Measurements from ENCODE around the gene LARGE1.

The LARGE1 gene

GRCh38 chr22:33691057-33691630 is 229.1 kb downstream of the LARGE1 start:
- DNase-seq = no peak
- Histone ChIP-seq H3K27me3 (no peaks in the 10 kb centered on the region), H3K4me3 (ENCODE audit: low read depth, low read length) (no peak overlapping the region), H3K36me3 (no peaks in the 10 kb centered on the region), H3K4me1 (no peaks in the 10 kb centered on the region), H3K9me3 (no peaks in the 10 kb centered on the region)
- TF ChIP-seq, protein P1, sequence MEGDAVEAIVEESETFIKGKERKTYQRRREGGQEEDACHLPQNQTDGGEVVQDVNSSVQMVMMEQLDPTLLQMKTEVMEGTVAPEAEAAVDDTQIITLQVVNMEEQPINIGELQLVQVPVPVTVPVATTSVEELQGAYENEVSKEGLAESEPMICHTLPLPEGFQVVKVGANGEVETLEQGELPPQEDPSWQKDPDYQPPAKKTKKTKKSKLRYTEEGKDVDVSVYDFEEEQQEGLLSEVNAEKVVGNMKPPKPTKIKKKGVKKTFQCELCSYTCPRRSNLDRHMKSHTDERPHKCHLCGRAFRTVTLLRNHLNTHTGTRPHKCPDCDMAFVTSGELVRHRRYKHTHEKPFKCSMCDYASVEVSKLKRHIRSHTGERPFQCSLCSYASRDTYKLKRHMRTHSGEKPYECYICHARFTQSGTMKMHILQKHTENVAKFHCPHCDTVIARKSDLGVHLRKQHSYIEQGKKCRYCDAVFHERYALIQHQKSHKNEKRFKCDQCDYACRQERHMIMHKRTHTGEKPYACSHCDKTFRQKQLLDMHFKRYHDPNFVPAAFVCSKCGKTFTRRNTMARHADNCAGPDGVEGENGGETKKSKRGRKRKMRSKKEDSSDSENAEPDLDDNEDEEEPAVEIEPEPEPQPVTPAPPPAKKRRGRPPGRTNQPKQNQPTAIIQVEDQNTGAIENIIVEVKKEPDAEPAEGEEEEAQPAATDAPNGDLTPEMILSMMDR (IDR thresholded peaks at IDR 0.05; ENCODE audit: low read depth, low read length) = no peak

- Histone ChIP-seq H3K27me3 (no peaks in the 10 kb centered on the region), H3K4me1 (no peaks in the 10 kb centered on the region), H3K4me3 (ENCODE audit: low read depth, low read length) (no peak overlapping the region), H3K9me3 (no peaks in the 10 kb centered on the region), H3K36me3 (no peaks in the 10 kb centered on the region)
- TF ChIP-seq, protein P1 (IDR thresholded peaks at IDR 0.05; ENCODE audit: low read depth, low read length) = no peak
- no peak for DNase-seq
Observed at GRCh38 chr22:33688903-33689302, 231.4 kb downstream of the LARGE1 start.

GRCh38 chr22:33687464-33687863 is 232.8 kb downstream of the LARGE1 start:
- no peaks in the 10 kb centered on the region for H3K36me3 ChIP-seq
- TF ChIP-seq, protein P1 (IDR thresholded peaks at IDR 0.05; ENCODE audit: low read depth, low read length) = no peak
- H3K27me3 ChIP-seq = no peaks in the 10 kb centered on the region
- DNase-seq = no peak
- no peaks in the 10 kb centered on the region for H3K9me3 ChIP-seq
- no peak overlapping the region for H3K4me3 ChIP-seq (ENCODE audit: low read depth, low read length)
- no peaks in the 10 kb centered on the region for H3K4me1 ChIP-seq

- no peaks in the 10 kb centered on the region; the same call in 1 of the 2 replicates for H3K9me3 ChIP-seq
- no peak overlapping the region for H3K4me3 ChIP-seq (ENCODE audit: low read depth, low read length)
- no peak for DNase-seq
- no peaks in the 10 kb centered on the region for H3K27me3 ChIP-seq
- TF ChIP-seq, protein P1 (IDR thresholded peaks at IDR 0.05; ENCODE audit: low read depth, low read length) = no peak
- H3K36me3 ChIP-seq = no peaks in the 10 kb centered on the region
- H3K4me1 ChIP-seq = no peaks in the 10 kb centered on the region
Observed at GRCh38 chr22:33684087-33684486, 236.2 kb downstream of the LARGE1 start.

- Histone ChIP-seq H3K4me3 (ENCODE audit: low read depth, low read length) (no peak overlapping the region), H3K4me1 (no peaks in the 10 kb centered on the region), H3K27me3 (no peaks in the 10 kb centered on the region), H3K9me3 (no peaks in the 10 kb centered on the region; the same call in 1 of the 2 replicates), H3K36me3 (no peaks in the 10 kb centered on the region)
- DNase-seq = no peak
- TF ChIP-seq, protein P1 (IDR thresholded peaks at IDR 0.05; ENCODE audit: low read depth, low read length) = no peak
Observed at GRCh38 chr22:33682927-33683326, 237.3 kb downstream of the LARGE1 start.

DNA sequence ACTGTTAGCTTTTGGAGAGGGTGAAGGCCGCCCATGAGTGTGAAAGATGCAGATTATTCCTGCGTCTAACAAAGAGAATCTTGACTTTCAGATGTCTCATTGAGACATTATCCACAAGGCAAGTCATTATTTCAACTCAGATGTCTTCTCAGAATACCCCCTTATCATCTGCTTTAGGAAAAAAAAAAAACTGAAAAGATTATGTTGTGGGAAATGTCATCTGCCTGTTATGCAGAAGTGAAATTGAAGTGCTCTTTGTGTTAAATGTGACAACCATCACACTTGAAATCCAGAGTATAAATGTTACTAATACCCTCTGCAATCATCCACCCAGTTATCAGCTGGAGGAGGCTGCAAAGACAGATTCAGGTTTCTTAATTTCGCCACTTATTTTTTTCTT is 239.6 kb downstream of the LARGE1 start:
- TF ChIP-seq, protein P1 (IDR thresholded peaks at IDR 0.05; ENCODE audit: low read depth, low read length) = no peak
- no peak for DNase-seq
- Histone ChIP-seq H3K27me3 (no peaks in the 10 kb centered on the region), H3K36me3 (no peaks in the 10 kb centered on the region), H3K4me3 (ENCODE audit: low read depth, low read length) (no peak overlapping the region), H3K4me1 (no peaks in the 10 kb centered on the region), H3K9me3 (no peaks in the 10 kb centered on the region; the same call in 1 of the 2 replicates)

Measured in BE2C (cell line).